ENCODE data around the gene SEC16B.

GRCh38 chr1:178019622-178020021 is 49.8 kb upstream of the SEC16B start:
- TF ChIP-seq CTCF (IDR thresholded peaks at IDR 0.05) = no peak
- TF ChIP-seq POLR2A (IDR thresholded peaks at IDR 0.05) = no peak
